Subcutaneous adipose tissue (tissue), 4 donors: Measurements from ENCODE around the gene TRPM6. TPM values are rescaled to one million over a fixed set of nuclear protein-coding genes. Genes with fewer than 3 reads are reported as not detected.

ENCODE experiments used
- CTCF ChIP-seq: fragments of 450-650 bp; IDR thresholded peaks from one replicate; pipeline ENCODE4 v1.5.1; 2016; ENCODE audit warnings: low read depth, mild to moderate bottlenecking, control low read depth, antibody characterized with exemption, moderate library complexity
- total RNA-seq, 4 donors: library from RNA; depleted of rRNA; stranded (reverse); fragments of >200 nt; gene quantifications; one replicate each; pipeline ENCODE4 v1.1.0, GENCODE V29; 2016

Gene TRPM6
- total RNA-seq, 4 donors from 2014 or later = 0.17 to 1.9 (median 1.2) TPM

GRCh38 chr9:74795081-74795480 is 92.6 kb downstream of the TRPM6 start:
- no peak for TF ChIP-seq CTCF

GRCh38 chr9:74784506-74784905 is 103.2 kb downstream of the TRPM6 start:
- TF ChIP-seq CTCF = no peak

GRCh38 chr9:74783408-74783807 is 104.3 kb downstream of the TRPM6 start:
- no peak for TF ChIP-seq CTCF

- TF ChIP-seq CTCF = no peak
These were observed 110.4 kb downstream of the TRPM6 start for GRCh38 chr9:74777136-74777879.

- no peak for TF ChIP-seq CTCF
These were observed 112.3 kb downstream of the TRPM6 start for GRCh38 chr9:74775396-74775795.

GRCh38 chr9:74773886-74774479 is 113.7 kb downstream of the TRPM6 start:
- no peak for TF ChIP-seq CTCF

- no peak for TF ChIP-seq CTCF
These were observed 115.6 kb downstream of the TRPM6 start for GRCh38 chr9:74772121-74772520.
